HepG2 (cell line): ENCODE results near the gene STC2. TPM values are rescaled to one million over a fixed set of nuclear protein-coding genes. Genes with fewer than 3 reads are reported as not detected.

Experiments
- IRF2 ChIP-seq: IDR thresholded peaks from 2 replicates; pipeline ENCODE4 v1.6.1; 2018; ENCODE audit warnings: missing genetic modification reagents, missing compliant biosample characterization
- NPAS2 ChIP-seq: sonication (generic); formaldehyde crosslinking; IDR thresholded peaks from 2 replicates; pipeline ENCODE4 v1.8.0; 2022; ENCODE audit warnings: mild to moderate bottlenecking, missing genetic modification reagents, borderline replicate concordance
- POLR2AphosphoS5 ChIP-seq: IDR thresholded peaks from 2 replicates; pipeline ENCODE4 v1.6.1; 2012; ENCODE audit warnings: low read depth, low read length
- REL ChIP-seq: sonication (generic); formaldehyde crosslinking; conservative IDR thresholded peaks from 2 replicates; pipeline ENCODE4 v1.8.0; 2022; ENCODE audit warnings: mild to moderate bottlenecking, missing genetic modification reagents, moderate library complexity
- RXRB ChIP-seq: IDR thresholded peaks from 2 replicates; pipeline ENCODE4 v1.6.1; 2016; ENCODE audit warnings: borderline replicate concordance, missing genetic modification reagents, missing compliant biosample characterization
- SMYD3 ChIP-seq: sonication (generic); formaldehyde crosslinking; IDR thresholded peaks from 2 replicates; pipeline ENCODE4 v1.8.1; 2023; ENCODE audit warnings: mild to moderate bottlenecking, missing genetic modification reagents
- SP4 ChIP-seq: sonication (generic); formaldehyde crosslinking; IDR thresholded peaks from 2 replicates; pipeline ENCODE4 v1.8.1; 2023; ENCODE audit warnings: mild to moderate bottlenecking, missing genetic modification reagents
- U2AF2 ChIP-seq: fragments of 200-400 bp; formaldehyde crosslinking; IDR thresholded peaks from 2 replicates; pipeline ENCODE4 v1.6.1; 2017; ENCODE audit warnings: low read depth, mild to moderate bottlenecking, low read length
- ZNF101 ChIP-seq: sonication (generic); formaldehyde crosslinking; IDR thresholded peaks from 2 replicates; pipeline ENCODE4 v1.4.0; 2020; ENCODE audit warnings: mild to moderate bottlenecking, low read depth, missing genetic modification reagents, borderline replicate concordance
- ZNF792 ChIP-seq: IDR thresholded peaks from 2 replicates; pipeline ENCODE4 v1.6.1; 2016
- polyA plus RNA-seq, 8 experiments: library from polyadenylated mRNA; depleted of rRNA in 3 of 8; stranded (reverse) in 7 of 8; unstranded in 1 of 8; fragments of >200 nt; fragmentation: Illumina TruSeq in 4 of 8; extraction: Trizol in 4 of 8; gene quantifications; 2 replicates each; pipeline versions ENCODE4 v1.2.1 to v1.2.3, GENCODE V29; 2011 to 2016; ENCODE audit warnings: low read depth in 4 of 8, missing spikeins in 1 of 8, mixed read lengths in 1 of 8; ENCODE audit not compliant: insufficient read depth in 1 of 8
- total RNA-seq, 5 experiments: library from RNA; depleted of rRNA; stranded (reverse); fragments of >200 nt; fragmentation: Illumina TruSeq; extraction: Trizol; gene quantifications; 2 replicates each; pipeline ENCODE4 v1.2.3, GENCODE V29; 2016; ENCODE audit warnings: low read depth in 1 of 5
- TF ChIP-seq, protein P1 (sequence below): fragments of 450-650 bp; IDR thresholded peaks from 2 replicates; pipeline ENCODE4 v1.6.1; 2017; ENCODE audit warnings: mild to moderate bottlenecking
- TF ChIP-seq, protein P2 (sequence below): IDR thresholded peaks from 2 replicates; pipeline ENCODE4 v1.6.1; 2016; ENCODE audit warnings: missing biosample characterization, missing genetic modification reagents, low read depth
- TF ChIP-seq, protein P3 (sequence below): sonication (generic); formaldehyde crosslinking; IDR thresholded peaks from 2 replicates; pipeline ENCODE4 v1.5.0; 2020; ENCODE audit warnings: mild to moderate bottlenecking, missing genetic modification reagents
- TF ChIP-seq, protein P4 (sequence below): sonication (generic); formaldehyde crosslinking; IDR thresholded peaks from 2 replicates; pipeline ENCODE4 v1.5.1; 2020; ENCODE audit warnings: missing genetic modification reagents, mild to moderate bottlenecking, borderline replicate concordance
- TF ChIP-seq, protein P5 (sequence below): sonication (generic); formaldehyde crosslinking; IDR thresholded peaks from 2 replicates; pipeline ENCODE4 v1.5.0; 2020; ENCODE audit warnings: missing genetic modification reagents
- TF ChIP-seq, protein P6 (sequence below): sonication (generic); formaldehyde crosslinking; IDR thresholded peaks from 2 replicates; pipeline ENCODE4 v1.5.1; 2020; ENCODE audit warnings: mild to moderate bottlenecking, moderate library complexity, missing genetic modification reagents

STC2 gene
- total and polyA plus RNA-seq, 2 of the 13 experiments (the other 11 are each of a cell fraction or from before 2014, with no cell fraction given): 27.1 to 69.2 TPM

DNA sequence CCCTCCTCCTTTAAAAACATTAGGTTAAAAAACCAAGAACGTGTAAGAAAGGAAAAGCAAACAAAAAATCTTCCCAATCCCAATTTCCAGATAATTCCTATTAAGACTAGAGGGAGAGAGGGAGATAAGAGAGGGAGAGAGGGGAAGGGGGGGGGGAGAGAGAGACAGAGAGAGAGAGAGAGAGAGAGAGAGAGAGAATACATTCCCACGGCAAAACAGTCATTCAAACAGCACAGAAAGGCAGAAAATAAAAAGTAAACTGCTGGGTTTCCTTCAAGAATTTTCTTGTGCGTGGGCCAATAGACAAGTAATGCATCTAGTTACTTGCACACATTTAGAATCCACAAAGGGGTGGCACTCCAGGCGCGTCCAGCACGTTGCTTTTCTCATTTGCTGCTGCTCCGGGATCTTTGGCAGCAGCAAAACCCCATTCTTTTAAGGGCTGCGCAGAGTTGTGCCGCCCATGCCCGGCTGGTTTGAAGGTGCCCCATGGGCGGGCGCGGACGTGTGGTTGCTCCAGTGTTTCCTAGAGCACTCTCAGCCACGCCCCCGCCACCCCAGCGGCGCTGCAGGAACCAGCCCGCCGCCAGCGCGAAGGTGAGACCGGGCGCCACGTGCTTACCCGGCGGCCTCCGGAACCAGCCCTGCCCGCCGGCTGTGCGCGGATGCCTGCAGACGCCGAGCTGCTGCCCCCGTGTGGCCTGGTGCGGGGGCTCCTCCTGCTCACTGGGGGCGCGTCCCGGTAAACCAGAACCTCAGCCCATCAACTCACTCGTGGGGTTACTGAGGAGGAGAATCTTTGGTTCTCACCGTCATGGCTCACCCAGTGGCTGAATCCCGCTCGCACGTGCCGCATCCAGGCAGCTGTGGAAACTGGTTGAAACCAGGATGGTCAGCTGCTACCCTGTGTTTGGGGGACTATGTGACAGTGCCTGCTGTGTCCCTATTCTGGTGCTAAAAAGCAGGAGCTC lies 44.6 kb downstream of the STC2 start (continued):
- TF ChIP-seq U2AF2 (no peak), REL (CRISPR knock-in tag) (peak; percentile 99), SMYD3 (CRISPR knock-in tag) (peak; percentile 97; the same call in 1 of the 2 replicates), NPAS2 (CRISPR knock-in tag) (no peak), IRF2 (CRISPR knock-in tag) (peak; percentile 90), SP4 (CRISPR knock-in tag) (peak; percentile 91), ZNF101 (no peak), POLR2AphosphoS5 (no peak), RXRB (peak; percentile 83), ZNF792 (CRISPR knock-in tag) (peak; percentile 99)
- TF ChIP-seq, protein P1, sequence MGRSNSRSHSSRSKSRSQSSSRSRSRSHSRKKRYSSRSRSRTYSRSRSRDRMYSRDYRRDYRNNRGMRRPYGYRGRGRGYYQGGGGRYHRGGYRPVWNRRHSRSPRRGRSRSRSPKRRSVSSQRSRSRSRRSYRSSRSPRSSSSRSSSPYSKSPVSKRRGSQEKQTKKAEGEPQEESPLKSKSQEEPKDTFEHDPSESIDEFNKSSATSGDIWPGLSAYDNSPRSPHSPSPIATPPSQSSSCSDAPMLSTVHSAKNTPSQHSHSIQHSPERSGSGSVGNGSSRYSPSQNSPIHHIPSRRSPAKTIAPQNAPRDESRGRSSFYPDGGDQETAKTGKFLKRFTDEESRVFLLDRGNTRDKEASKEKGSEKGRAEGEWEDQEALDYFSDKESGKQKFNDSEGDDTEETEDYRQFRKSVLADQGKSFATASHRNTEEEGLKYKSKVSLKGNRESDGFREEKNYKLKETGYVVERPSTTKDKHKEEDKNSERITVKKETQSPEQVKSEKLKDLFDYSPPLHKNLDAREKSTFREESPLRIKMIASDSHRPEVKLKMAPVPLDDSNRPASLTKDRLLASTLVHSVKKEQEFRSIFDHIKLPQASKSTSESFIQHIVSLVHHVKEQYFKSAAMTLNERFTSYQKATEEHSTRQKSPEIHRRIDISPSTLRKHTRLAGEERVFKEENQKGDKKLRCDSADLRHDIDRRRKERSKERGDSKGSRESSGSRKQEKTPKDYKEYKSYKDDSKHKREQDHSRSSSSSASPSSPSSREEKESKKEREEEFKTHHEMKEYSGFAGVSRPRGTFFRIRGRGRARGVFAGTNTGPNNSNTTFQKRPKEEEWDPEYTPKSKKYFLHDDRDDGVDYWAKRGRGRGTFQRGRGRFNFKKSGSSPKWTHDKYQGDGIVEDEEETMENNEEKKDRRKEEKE: no peak
- TF ChIP-seq, protein P2, sequence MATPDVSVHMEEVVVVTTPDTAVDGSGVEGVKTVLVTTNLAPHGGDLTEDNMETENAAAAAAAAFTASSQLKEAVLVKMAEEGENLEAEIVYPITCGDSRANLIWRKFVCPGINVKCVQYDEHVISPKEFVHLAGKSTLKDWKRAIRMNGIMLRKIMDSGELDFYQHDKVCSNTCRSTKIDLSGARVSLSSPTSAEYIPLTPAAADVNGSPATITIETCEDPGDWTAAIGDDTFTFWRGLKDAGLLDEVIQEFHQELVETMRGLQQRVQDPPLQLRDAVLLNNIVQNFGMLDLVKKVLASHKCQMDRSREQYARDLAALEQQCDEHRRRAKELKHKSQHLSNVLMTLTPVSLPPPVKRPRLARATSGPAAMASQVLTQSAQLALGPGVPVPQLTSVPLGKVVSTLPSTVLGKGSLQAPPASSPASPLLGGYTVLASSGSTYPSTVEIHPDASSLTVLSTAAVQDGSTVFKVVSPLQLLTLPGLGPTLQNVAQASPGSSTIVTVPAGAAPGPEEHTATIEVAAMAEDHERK (CRISPR knock-in tag): no peak
- TF ChIP-seq, protein P3, sequence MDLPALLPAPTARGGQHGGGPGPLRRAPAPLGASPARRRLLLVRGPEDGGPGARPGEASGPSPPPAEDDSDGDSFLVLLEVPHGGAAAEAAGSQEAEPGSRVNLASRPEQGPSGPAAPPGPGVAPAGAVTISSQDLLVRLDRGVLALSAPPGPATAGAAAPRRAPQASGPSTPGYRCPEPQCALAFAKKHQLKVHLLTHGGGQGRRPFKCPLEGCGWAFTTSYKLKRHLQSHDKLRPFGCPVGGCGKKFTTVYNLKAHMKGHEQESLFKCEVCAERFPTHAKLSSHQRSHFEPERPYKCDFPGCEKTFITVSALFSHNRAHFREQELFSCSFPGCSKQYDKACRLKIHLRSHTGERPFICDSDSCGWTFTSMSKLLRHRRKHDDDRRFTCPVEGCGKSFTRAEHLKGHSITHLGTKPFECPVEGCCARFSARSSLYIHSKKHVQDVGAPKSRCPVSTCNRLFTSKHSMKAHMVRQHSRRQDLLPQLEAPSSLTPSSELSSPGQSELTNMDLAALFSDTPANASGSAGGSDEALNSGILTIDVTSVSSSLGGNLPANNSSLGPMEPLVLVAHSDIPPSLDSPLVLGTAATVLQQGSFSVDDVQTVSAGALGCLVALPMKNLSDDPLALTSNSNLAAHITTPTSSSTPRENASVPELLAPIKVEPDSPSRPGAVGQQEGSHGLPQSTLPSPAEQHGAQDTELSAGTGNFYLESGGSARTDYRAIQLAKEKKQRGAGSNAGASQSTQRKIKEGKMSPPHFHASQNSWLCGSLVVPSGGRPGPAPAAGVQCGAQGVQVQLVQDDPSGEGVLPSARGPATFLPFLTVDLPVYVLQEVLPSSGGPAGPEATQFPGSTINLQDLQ (CRISPR knock-in tag): peak; percentile 95
- TF ChIP-seq, protein P4, sequence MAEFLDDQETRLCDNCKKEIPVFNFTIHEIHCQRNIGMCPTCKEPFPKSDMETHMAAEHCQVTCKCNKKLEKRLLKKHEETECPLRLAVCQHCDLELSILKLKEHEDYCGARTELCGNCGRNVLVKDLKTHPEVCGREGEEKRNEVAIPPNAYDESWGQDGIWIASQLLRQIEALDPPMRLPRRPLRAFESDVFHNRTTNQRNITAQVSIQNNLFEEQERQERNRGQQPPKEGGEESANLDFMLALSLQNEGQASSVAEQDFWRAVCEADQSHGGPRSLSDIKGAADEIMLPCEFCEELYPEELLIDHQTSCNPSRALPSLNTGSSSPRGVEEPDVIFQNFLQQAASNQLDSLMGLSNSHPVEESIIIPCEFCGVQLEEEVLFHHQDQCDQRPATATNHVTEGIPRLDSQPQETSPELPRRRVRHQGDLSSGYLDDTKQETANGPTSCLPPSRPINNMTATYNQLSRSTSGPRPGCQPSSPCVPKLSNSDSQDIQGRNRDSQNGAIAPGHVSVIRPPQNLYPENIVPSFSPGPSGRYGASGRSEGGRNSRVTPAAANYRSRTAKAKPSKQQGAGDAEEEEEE (CRISPR knock-in tag): no peak
- TF ChIP-seq, protein P5, sequence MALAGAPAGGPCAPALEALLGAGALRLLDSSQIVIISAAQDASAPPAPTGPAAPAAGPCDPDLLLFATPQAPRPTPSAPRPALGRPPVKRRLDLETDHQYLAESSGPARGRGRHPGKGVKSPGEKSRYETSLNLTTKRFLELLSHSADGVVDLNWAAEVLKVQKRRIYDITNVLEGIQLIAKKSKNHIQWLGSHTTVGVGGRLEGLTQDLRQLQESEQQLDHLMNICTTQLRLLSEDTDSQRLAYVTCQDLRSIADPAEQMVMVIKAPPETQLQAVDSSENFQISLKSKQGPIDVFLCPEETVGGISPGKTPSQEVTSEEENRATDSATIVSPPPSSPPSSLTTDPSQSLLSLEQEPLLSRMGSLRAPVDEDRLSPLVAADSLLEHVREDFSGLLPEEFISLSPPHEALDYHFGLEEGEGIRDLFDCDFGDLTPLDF (CRISPR knock-in tag): peak; percentile 93
- TF ChIP-seq, protein P6, sequence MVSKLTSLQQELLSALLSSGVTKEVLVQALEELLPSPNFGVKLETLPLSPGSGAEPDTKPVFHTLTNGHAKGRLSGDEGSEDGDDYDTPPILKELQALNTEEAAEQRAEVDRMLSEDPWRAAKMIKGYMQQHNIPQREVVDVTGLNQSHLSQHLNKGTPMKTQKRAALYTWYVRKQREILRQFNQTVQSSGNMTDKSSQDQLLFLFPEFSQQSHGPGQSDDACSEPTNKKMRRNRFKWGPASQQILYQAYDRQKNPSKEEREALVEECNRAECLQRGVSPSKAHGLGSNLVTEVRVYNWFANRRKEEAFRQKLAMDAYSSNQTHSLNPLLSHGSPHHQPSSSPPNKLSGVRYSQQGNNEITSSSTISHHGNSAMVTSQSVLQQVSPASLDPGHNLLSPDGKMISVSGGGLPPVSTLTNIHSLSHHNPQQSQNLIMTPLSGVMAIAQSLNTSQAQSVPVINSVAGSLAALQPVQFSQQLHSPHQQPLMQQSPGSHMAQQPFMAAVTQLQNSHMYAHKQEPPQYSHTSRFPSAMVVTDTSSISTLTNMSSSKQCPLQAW (CRISPR knock-in tag): peak; percentile 56
